LHCN-M2 (cell line): ENCODE data around the gene RAB5IF. TPM values are rescaled to one million over a fixed set of nuclear protein-coding genes. Genes with fewer than 3 reads are reported as not detected.
"Not testable (repeated sequence)": the region's sequence is repeated elsewhere in the genome, so short reads cannot be mapped to it uniquely, and the experiment has no call there.

ENCODE experiments used
- DNase-seq: peaks from one replicate; pipeline ENCODE4 v3.0.0-alpha.2; 2012; ENCODE audit warnings: low read depth
- total RNA-seq: library from RNA; depleted of rRNA; stranded (reverse); fragments of >200 nt; gene quantifications from 2 replicates; pipeline ENCODE4 v1.2.3, GENCODE V29; 2014

The RAB5IF gene
- total RNA-seq, 1 experiment from 2014 or later, result 114 TPM

DNA sequence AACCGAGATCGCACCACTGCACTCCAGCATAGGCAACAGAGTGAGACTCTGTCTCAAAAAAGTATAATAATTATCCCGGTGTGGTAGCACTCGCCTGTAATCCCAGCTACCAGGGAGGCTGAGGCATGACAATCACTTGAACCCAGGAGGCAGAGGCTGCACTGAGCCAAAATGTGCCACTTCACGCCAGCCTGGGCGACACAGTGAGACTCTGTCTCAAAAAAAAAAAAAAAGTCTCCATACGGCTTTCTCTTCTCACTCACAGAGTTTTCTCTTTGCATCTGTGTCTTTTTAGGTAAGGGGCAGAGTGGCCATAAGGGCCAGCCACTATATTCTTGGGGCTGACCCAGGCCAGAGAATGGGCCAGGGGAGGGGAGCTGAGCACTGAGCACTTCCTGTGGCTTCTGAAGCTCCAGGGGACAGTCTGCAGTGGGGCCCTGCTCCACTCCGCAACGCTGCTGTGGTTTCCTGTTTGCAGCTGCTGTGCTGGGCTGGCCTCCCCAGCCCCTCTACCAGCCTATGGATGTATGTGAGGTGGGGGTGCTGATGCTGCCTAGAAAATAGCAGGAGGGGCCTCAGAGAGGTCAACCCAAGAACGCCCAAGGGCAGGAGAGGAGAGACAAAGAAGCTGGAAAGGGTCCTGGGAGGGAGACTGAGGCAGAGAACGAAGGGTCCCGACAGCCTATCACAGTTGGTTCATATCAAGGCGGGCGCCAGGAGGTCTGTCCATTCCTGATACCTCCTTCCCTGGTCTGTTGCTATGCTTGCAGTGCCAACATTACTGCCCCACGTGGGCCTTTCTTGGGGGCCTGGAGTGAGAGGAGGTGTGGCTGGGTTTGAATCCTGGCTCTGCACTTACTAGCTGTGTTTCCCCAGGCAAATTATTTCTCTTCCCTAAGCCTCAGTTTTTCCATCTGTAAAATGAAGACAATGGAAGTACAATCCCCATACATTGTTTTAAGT lies 24.4 kb downstream of the RAB5IF start:
- DNase-seq, result no peak

DNA sequence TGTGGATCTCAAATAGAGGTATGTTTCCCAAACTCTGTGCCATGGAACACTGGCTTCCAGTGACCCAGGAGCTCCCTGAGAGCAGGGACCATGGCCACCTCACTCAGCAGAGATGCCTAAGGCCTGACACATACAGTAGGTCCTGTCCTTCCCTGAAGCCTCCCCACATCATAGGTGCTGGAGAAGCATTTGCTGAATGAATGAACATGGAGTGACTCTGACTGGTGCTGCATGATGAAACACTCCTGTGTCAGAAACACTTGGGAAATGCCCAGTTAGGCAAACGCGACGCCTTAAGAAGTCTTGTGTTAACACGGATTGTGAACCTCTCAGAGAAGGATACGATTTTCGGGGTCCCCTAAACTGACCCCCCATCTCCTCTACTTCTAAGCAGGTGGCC lies 26.1 kb downstream of the RAB5IF start:
- DNase-seq, result no peak

DNA sequence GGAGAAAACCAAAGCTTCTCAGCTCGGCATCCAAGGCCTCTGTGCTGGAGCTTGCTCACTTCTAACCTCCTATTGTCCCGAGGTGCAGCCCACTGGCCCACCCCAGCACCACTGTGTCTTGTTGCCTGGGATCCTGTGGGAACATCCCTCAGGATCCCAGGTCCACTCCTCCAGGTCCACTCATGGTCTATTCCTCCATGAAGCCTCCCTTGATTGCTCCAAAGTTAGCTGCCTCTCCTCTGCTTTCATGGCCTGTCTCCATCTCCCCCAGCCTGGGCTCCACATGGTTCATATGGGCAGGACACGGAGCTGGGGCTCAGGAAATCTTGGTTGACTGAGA lies 26.5 kb downstream of the RAB5IF start:
- DNase-seq, result no peak

DNA sequence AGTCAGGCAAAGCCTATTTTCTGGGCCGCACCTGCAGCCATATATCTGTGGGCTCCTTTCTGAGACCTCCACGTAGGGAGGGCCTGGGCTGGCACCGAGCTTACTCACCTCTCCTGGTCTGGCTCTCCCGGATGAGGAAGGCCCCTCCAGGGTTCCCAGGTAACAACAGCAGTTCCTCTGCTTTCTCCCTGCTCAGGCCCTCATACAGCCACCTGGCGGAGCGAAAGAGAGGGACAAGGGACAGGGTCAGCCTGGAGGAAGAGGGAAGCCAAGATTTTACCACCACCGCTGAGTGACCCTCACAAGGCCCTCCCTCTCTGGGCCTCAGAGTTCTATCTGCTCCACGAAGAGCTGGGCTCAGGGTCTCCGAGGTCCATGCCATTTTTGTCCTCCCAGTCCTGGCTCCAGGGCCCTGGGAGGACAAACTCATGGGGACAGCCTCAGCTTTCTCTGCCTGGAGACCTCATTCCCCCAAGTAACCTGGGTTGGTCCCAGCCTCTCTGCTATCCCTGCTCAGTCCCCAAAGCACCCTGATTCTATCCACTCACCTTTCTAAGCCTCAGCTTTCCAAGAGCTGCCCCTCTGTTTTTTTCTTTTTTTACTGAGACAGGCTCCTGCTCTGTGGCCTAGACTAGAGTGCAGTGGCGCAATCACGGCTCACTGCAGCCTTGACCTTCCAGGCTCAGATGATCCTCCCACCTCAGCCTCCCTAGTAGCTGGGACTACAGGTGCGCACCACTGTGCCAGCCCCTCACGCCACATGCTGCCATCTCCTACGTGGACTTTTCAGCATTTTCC lies 27.1 kb downstream of the RAB5IF start:
- no peak for DNase-seq

DNA sequence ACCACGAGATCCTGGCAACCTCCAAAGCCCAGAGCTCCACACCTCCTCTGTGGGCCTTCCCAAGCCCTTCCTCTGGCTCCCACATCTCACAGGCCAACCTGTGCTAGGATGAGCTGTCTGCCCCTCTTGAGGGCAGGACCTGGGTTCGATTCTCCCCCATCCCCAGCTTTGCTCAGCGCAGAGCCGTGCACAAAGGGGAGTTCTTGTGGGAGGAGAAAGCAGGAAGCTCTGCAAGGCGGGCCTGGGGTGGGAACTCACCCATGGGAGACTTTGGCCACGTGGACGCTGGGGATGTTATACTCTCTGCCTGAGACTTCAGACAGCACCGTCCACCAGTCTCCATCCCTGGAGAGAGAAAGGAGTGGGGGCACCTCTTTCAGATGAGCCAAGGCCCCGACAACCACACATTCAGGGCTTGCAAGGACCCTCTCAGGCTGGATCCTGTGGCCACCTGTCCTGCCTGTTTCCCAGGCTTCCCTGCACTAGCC lies 27.8 kb downstream of the RAB5IF start:
- no peak for DNase-seq

DNA sequence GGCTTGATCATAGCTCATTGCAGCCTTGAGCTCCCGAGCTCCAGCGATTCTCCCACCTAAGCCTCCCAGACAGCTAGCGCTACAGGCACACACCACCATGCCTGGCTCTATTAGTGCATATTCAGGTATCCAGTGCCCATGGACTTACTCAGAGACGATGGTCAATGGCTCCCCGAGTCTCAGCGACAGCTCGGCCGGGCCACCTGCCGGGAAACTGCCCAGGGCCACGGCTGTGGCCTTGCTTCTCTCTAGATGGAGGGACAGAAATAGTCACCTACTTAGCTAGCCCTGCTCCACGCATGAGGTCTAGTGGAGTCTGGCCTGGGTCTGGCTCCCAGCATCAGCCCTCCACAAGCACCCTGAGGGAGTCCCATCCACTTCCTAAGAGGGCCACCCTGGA lies 28.8 kb downstream of the RAB5IF start:
- no peak for DNase-seq

DNA sequence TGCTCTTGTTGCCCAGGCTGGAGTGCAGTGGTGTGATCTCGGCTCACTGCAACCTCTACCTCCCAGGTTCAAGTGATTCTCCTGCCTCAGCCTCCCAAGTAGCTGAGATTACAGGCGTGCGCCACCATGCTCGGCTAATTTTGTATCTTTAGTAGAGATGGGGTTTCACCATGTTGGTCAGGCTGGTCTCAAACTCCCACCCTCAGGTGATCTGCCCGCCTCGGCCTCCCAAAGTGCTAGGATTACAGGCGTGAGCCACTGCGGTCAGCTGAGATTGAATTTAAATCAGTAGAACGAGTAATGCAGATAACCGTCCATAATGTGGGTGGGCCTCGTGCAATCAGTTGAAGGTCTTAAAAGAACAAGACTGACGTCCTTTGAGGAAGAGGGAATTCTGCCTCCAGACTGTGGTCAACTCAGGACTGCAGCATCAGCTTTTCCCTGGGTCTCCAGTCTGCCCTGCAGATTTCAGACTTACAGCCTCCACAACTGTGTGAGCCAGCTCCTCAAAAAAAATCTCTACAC lies 33.4 kb downstream of the RAB5IF start:
- not testable (repeated sequence) for DNase-seq

DNA sequence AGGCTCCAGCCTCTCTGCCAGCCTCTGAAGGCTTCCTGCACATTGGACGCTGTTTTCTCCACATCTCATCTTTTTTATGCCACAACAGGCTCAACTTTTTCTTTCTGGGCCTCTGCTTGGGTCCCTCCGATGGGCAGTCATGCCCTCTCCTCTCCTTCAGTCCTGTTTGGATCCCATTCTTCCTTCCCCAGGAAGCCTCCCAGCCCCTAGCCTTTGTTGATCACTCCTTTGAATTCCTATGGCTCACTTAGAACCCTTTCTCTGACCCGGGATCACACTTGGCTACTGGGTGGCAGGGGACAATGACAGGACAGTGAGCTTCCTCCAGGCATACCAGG lies 35.9 kb downstream of the RAB5IF start:
- no peak for DNase-seq

DNA sequence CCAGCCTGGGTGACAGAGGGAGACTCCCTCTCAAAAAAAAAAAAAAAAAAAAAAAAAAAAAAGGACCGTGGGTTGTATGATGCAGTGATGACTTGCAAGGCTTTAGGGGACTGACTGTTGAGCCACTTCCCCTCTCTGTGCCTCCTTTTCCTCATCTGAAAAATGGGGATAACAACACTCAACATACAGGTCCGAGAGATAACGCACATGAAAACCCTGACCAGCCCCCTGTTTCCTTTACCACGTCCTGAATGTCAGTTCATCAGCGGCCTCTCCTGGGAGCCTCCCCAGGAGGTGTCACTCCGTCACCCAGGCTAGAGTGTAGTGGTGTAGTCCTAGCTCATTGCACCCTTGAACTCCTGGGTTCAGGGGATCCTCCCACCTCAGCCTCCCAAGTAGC lies 36.6 kb downstream of the RAB5IF start:
- no peak for DNase-seq

DNA sequence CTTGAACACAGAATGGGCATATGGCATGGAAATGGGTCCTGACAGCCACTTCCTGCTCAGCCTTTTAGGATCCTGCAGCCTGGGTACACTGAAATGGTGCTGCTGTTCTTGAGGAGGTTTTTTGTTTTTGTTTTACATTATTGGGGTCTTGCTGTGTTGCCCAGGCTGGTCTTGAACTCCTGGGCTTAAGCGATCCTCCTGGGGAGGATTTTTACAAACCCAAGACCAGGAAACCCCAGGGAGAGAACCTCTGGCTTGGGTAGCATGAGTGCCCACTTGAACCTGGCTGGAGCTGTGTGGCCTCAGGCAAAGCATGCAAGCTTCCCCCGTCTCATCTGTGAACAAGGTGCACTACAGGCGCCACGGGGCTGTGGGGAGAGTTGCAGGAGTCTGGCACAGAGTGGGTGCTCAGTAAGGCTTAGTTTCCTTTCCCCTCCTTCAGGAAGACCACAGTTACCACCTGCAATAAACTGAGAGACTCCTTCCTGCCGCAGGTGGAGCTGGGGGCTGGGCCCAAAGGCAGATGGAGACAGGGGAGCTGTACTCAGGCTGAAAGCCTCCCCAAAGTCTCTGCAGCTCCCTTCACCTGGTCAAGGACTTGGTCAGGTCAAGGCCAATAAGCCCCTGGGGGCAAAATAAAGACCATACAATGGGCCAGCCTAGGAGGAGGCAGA lies 38.6 kb downstream of the RAB5IF start:
- no peak for DNase-seq

DNA sequence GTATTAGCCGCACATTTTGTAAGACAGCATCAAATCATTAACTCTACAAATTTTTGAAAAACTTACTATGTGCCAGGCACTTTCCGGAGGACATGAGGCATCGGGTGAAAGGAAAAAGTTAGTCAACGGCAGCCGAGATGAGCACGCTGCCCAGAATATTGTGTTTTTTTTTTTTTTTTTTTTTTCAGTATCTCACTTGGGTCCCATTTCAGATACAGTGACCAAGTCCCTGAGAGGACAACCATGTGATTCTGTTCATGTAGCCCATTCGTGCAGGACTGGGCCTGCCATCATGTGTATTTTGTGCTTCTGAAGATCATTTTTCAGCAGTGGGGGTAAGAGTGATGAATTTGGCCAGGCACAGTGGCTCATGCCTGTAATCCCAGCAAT lies 39.1 kb downstream of the RAB5IF start:
- DNase-seq, result no peak

DNA sequence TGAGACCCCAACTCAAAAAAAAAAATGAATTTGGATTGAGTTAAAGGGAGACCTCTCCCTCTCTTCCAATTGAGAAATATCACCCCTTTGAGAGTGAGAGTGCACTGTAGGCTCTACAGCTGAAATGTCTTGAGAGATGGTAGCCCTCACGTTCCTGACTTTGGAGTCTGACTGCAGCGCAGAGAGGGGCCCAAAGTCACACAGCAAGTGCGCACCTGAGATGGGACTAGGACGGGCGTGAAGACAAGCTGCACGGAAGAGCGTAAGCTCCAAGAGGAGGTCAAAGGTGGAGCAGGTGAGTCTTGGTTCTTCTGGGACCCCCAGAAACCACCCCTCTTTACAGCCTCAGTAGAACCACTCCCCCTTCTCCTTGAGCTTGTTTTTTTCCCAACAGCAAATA lies 39.8 kb downstream of the RAB5IF start:
- DNase-seq, result no peak

DNA sequence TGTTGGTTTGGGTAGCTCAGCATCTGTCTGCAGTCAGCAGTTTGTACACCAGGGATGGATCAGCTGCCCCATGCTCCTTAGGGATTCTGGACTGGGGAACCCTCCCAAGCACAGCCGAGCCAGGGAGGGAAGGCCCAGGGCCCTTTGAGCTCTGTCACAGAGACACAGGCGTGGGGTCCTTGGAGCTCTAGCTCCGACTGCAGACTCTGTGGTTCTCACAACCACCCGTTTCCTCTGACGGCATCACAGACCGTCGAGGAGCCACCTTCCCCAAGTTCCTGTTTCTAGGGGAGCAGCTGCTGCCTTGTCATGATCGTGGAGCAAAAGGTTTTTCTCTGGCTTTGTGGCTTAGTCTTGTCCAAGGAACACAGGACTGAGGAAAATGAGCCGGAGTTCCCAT lies 40.4 kb downstream of the RAB5IF start, which contains the start of gene SLA2:
TSS of gene SLA2 (minus strand) at position 199 of the 400 bp plus-strand sequence. CDS start 4,861 bp downstream, outside the sequence.
- no peak for DNase-seq

DNA sequence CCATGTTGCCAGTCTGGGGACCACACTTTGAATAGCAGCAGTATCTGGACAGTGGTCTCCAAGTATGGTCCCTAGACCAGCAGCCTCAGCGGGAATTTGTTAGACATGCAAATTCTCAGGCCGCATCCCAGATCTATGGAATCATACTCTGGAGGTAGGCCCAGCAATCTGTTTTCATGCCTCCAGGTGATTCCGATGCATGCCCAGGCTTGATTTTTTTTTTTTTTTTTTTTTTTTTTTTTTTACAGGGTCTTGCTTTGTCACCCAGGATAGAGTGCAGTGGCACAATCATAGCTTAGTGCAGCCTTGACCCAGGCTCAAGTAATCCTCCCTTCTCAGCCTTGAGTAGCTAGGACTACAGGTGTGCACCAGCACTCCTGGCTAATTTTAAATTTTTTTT lies 41.1 kb downstream of the RAB5IF start:
- no peak for DNase-seq

DNA sequence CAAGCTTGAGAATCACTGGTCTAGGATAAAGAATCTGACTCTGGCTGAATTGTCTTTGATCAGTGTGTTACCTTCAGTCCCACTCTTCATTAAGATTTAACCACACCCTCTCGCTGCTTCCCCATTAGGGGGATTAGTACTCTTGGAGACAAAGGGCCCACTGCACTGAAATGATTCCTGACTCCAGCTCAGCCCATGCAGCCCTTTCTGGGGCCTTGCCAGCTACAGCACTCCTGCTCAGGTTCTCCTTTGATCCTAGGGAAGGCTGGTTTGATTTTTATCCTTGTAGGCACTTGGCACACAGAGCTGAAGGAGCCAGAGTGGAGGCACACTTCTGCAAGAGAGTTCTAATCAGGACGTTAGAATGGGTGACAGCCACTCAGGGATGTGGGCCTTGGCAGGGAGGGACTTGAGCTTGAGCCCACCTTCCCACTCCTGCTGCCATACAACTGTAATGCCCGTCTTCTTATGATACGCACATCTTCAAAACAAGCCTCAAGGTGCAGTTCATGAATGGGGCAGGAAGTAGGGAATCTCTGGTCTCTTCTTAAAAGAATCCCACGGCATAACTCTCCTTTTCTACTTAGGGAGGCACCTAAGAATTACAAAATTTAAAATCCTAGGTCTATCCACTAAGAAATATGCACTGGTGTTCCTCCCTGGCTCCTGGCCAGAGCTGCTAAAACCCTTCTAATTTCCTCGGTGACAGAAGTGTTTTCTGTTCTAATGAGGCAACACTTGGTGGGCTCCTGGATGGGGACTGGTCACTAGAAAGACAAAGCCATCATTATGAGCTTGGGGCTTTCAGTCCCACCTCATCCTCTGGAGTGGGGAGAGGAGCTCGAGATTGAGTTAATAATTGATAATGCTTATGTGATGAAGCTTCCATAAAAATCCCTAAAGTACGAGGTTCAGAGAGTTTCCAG lies 41.9 kb downstream of the RAB5IF start:
- no peak for DNase-seq

DNA sequence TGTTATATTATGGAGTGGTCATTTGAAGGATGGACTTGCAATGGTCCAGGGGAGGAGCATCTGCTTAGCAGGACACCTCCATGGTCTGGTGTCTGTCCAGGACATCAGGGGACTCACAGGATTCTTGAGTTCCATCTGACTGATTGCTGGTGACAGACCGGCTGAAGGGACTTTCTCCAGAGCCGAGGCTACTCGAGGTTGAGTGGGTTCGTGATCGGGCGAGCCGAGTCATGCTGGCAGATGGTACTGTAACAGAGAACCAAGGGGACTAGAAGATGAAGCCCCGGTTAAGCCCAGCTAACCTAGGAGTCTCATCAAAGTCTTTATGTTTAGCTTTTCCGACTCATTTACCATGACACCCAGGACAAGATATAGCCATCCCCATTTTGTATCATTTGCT lies 47.9 kb downstream of the RAB5IF start:
- DNase-seq, result no peak

DNA sequence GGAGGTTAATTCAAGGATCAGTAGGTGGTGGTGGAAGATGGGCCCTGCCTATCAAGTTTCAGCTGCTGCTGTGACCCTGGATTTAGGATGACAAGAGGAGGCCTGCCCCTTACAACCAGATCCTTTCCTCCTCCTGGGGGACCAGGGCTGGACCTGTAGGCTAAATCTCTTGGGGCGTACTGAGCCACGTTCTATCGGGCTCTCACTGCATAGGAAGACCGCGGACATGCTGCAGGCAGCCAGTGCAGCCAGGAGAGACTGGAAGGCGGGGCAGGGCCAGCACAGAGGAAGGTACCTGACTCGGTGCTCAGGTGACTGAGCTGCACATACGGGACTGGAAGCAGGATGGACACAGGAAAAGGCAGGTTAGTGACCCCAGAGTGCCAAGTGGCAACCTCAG lies 48.9 kb downstream of the RAB5IF start:
- no peak for DNase-seq

DNA sequence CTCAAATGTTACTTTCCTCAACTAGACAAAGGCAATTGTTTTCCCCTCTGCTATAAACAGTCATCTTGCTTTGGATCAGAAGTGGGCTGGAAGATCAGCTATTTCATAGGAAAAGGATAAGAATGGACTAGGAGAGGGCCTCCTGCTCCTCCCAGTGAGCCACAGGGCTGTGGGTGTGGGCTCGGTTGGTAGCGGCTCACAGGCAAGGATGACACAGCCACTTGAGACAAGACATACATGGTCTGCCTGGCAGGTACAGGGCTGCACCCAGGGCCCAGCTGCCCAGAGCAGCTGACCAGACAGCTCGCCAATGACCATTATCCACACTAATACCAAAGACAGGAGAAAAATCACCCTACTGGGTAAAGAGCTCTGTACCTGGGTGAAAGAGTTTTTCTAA lies 49.4 kb downstream of the RAB5IF start:
- DNase-seq, result no peak

DNA sequence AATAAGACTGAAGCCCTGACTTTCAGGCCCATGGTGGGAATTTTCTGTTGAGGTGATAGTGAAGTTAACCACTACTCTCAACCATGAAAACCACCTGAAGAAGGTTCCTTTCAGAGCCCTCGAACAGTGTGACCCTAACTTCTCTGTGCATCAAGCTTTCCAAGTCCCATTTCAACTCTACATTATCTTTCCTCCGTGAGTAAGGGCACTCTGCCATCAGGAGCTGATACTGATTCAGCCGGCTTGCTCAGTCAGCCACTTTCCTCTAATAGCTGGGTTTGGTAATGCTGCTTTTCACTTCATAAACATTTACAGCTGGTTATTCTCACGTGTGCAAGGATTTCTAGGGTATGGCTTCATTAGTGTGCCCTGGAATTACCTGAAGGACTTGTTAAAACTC lies 51.2 kb downstream of the RAB5IF start:
- DNase-seq, result no peak

DNA sequence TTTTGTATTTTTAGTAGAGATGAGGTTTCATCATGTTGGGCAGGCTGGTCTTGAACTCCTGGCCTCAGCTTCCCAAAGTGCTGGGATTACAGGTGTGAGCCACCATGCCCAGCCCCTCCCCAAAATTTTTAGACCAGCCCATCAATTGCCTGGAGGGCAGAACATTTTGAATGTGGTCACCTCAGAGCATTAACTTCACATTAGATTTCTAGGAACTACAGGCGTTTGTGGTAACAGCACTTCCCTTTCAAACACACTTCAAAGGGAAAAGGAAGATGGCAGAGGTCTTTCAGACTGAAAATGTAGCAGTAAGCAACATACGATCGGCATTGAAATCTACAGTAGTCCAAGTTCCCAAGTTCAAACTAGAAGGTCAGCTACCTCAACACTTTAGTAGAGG lies 52.7 kb downstream of the RAB5IF start:
- no peak for DNase-seq
